SK-N-SH (cell line): ENCODE results near the gene STRC. TPM values are rescaled to one million over a fixed set of nuclear protein-coding genes. Genes with fewer than 3 reads are reported as not detected.
"Not testable (repeated sequence)": the region's sequence is repeated elsewhere in the genome, so short reads cannot be mapped to it uniquely, and the experiment has no call there.

ENCODE experiments used
- CTCF ChIA-PET: fragments of 300-600, 350-600 bp; formaldehyde crosslinking; extraction: SDS; loops from one replicate; lab custom pipeline; 2021; lab: Yijun Ruan, JAX
- POLR2A ChIA-PET: fragments of 350-600 bp; sonication (Branson Sonifier 250); formaldehyde crosslinking; extraction: SDS; loops from one replicate; lab custom pipeline; 2020; ENCODE audit warnings: antibody characterized with exemption, inconsistent platforms; lab: Yijun Ruan, JAX
- DNase-seq: peaks from one replicate; pipeline ENCODE4 v3.0.0; 2012
- H2AFZ ChIP-seq: fragments of 200-600 bp; sonication (generic); 2 replicates; pipeline ENCODE4 v1.8.1; 2016; ENCODE audit warnings: antibody characterized with exemption, mild to moderate bottlenecking, low read depth
- H3F3A ChIP-seq: fragments of 200-600 bp; sonication (generic); replicated peaks from 2 replicates; pipeline ENCODE3; 2016; ENCODE audit warnings: antibody characterized with exemption, mild to moderate bottlenecking; ENCODE audit not compliant: insufficient read depth
- H3K27ac ChIP-seq, 2 experiments: fragments of 200-500 bp in 1 of 2; fragments of 200-600 bp in 1 of 2; sonication (Bioruptor generic) in 1 of 2; sonication (generic), shearing (Covaris generic) in 1 of 2; 2 replicates each; pipeline versions ENCODE4 v1.5.1 to v1.6.1; 2014 to 2016; ENCODE audit warnings: low read depth in 2 of 2, inconsistent platforms in 1 of 2, low read length in 1 of 2, mild to moderate bottlenecking in 1 of 2, mixed read lengths in 1 of 2
- H3K27me3 ChIP-seq: fragments of 200-600 bp; sonication (generic), shearing (Covaris generic); 2 replicates; pipeline ENCODE4 v1.6.1; 2016; ENCODE audit warnings: mixed run types; ENCODE audit not compliant: insufficient read depth
- H3K36me3 ChIP-seq, 2 experiments: fragments of 200-500 bp in 1 of 2; fragments of 200-600 bp in 1 of 2; sonication (Bioruptor generic) in 1 of 2; sonication (generic) in 1 of 2; replicated peaks in 1 of 2; 2 replicates each; pipeline versions ENCODE3 to v1.5.1; 2014 to 2016; ENCODE audit warnings: low read length in 1 of 2, mild to moderate bottlenecking in 1 of 2; ENCODE audit not compliant: insufficient read depth in 2 of 2, control insufficient read depth in 1 of 2
- H3K4me1 ChIP-seq, 2 experiments: fragments of 200-500 bp in 1 of 2; fragments of 200-600 bp in 1 of 2; sonication (Bioruptor generic) in 1 of 2; sonication (generic), shearing (Covaris generic) in 1 of 2; 2 replicates each; pipeline versions ENCODE4 v1.5.1 to v1.6.1; 2014 to 2016; ENCODE audit warnings: low read depth in 1 of 2, low read length in 1 of 2, mixed run types in 1 of 2; ENCODE audit not compliant: insufficient read depth in 2 of 2, control insufficient read depth in 1 of 2
- H3K4me2 ChIP-seq: fragments of 200-600 bp; sonication (generic), shearing (Covaris generic); 2 replicates; pipeline ENCODE4 v1.6.1; 2017; ENCODE audit warnings: mixed run types
- H3K4me3 ChIP-seq, 2 experiments: fragments of 200-500 bp in 1 of 2; fragments of 200-600 bp in 1 of 2; sonication (Bioruptor generic) in 1 of 2; sonication (generic), shearing (Covaris generic) in 1 of 2; 2 replicates each; pipeline versions ENCODE4 v1.5.1 to v1.8.1; 2014 to 2016; ENCODE audit warnings: low read depth in 2 of 2, inconsistent platforms in 1 of 2, low read length in 1 of 2, mild to moderate bottlenecking in 1 of 2, mixed read lengths in 1 of 2, moderate library complexity in 1 of 2
- H3K79me2 ChIP-seq: fragments of 200-600 bp; sonication (generic); 2 replicates; pipeline ENCODE4 v1.8.1; 2017; ENCODE audit warnings: mild to moderate bottlenecking; ENCODE audit not compliant: insufficient read depth
- H3K9ac ChIP-seq: fragments of 200-600 bp; sonication (generic); 2 replicates; pipeline ENCODE4 v1.6.1; 2017; ENCODE audit warnings: mixed run types
- H3K9me2 ChIP-seq: fragments of 200-600 bp; sonication (generic); 2 replicates; pipeline ENCODE4 v1.6.1; 2017; ENCODE audit warnings: mixed run types
- H3K9me3 ChIP-seq: fragments of 200-600 bp; sonication (generic); 2 replicates; pipeline ENCODE4 v1.6.1; 2017; ENCODE audit warnings: mixed run types, mild to moderate bottlenecking, moderate library complexity
- H4K20me1 ChIP-seq: fragments of 200-600 bp; sonication (generic); 2 replicates; pipeline ENCODE4 v1.6.1; 2017; ENCODE audit warnings: mild to moderate bottlenecking, mixed run types; ENCODE audit not compliant: insufficient read depth
- WGBS: methylation state at CpG from one replicate; pipeline ENCODE4 v1.1.6; 2017; ENCODE audit warnings: low lambda C conversion rate; 5-methylcytosine and 5-hydroxymethylcytosine counted together
- polyA plus RNA-seq, 3 experiments: library from polyadenylated mRNA; depleted of rRNA; stranded (reverse); fragments of >200 nt; gene quantifications; 2 replicates each; pipeline ENCODE4 v1.2.3, GENCODE V29; 2012

Gene STRC
- polyA plus RNA-seq (2012; rRNA removed) = 0.03 and 0.05 TPM in 2 replicates
- polyA plus RNA-seq (2012; cell fraction: cytosol; rRNA removed) = not detected in 2 replicates
- 0.08 and 0.39 TPM in 2 replicates for polyA plus RNA-seq (2012; cell fraction: nucleus; rRNA removed)

DNA sequence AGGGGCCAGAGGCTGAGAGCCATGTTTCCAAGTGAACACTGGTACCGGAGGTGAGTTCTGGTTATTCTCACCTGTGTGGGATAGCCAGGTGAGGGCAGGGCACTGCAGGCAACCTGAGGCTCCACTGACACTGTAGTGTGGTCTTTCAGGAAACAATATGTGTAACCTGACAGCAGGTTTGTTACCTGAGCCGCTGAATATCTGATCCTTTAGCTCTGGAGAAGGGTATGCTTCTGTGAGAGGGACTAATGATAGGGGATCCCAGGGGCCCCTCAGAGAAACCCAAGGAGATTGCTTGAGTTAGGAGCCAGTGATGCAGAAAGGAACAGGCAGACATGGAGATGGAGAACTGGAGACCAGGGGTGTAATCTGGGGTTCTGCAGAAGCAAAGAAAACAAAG is at the start of gene STRC:
Gene STRC, minus strand, starts transcription at position 101 of the 400 bp plus-strand sequence. Its CDS starts 78 bp downstream, at position 23.
- CTCF ChIA-PET, H3K4me3 ChIP-seq, H3K4me2 ChIP-seq, H3K9ac ChIP-seq, DNase-seq, H3K9me2 ChIP-seq, H3K27ac ChIP-seq, H3K4me1 ChIP-seq, POLR2A ChIA-PET, H4K20me1 ChIP-seq, H3K36me3 ChIP-seq, H3K9me3 ChIP-seq, H3K27me3 ChIP-seq, H3F3A ChIP-seq, H3K79me2 ChIP-seq, H2AFZ ChIP-seq: not testable (repeated sequence)
- no CpG with 5 or more reads among the region's 2 CpGs for WGBS

- H3K9me3 ChIP-seq, CTCF ChIA-PET, H3F3A ChIP-seq, POLR2A ChIA-PET, H2AFZ ChIP-seq, H3K27ac ChIP-seq, H3K4me2 ChIP-seq, H3K27me3 ChIP-seq, H4K20me1 ChIP-seq, H3K36me3 ChIP-seq, DNase-seq, H3K4me1 ChIP-seq, H3K9ac ChIP-seq, H3K79me2 ChIP-seq, H3K4me3 ChIP-seq, H3K9me2 ChIP-seq: not testable (repeated sequence)
- no CpG with 5 or more reads among the region's 1 CpG for WGBS
These were observed 47.6 kb upstream of the STRC start for GRCh38 chr15:43666177-43666576.

DNA sequence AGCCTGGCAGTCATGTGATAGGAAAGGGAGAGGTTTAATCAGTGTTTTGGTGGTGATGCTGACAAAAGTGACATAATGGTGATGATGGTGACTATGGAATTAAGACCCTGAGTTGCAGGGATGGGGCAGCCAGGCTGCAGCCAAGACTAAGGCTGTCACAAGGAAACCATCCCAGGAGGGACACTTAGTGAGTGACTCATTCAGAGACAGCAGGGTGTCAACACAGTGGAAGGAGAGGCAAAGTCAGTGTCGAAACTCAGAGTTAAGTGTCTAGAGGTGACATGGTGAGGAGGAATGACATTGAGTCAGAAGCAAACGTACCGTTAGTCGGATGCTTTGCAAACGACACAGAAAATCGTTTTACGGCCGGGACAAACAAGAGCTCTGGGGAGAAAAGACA is 44.7 kb upstream of the STRC start:
- WGBS = no CpG with 5 or more reads among the region's 8 CpGs
- H4K20me1 ChIP-seq, H3K36me3 ChIP-seq, H3K4me2 ChIP-seq, H3K9ac ChIP-seq, DNase-seq, H3K27ac ChIP-seq, H3K79me2 ChIP-seq, H3K9me3 ChIP-seq, POLR2A ChIA-PET, H3K4me1 ChIP-seq, H2AFZ ChIP-seq, H3K4me3 ChIP-seq, H3K9me2 ChIP-seq, CTCF ChIA-PET, H3K27me3 ChIP-seq, H3F3A ChIP-seq: not testable (repeated sequence)

GRCh38 chr15:43662293-43662692 is 43.7 kb upstream of the STRC start:
- no CpG with 5 or more reads among the region's 2 CpGs for WGBS
- H2AFZ ChIP-seq, POLR2A ChIA-PET, H3K27me3 ChIP-seq, H3F3A ChIP-seq, H3K9ac ChIP-seq, H3K4me3 ChIP-seq, H3K9me3 ChIP-seq, H3K79me2 ChIP-seq, H3K4me2 ChIP-seq, H4K20me1 ChIP-seq, DNase-seq, H3K27ac ChIP-seq, H3K9me2 ChIP-seq, CTCF ChIA-PET, H3K4me1 ChIP-seq, H3K36me3 ChIP-seq: not testable (repeated sequence)

- POLR2A ChIA-PET, H3K4me1 ChIP-seq, H3K27ac ChIP-seq, H3F3A ChIP-seq, CTCF ChIA-PET, H2AFZ ChIP-seq, H3K4me2 ChIP-seq, H3K9me2 ChIP-seq, H3K27me3 ChIP-seq, H3K4me3 ChIP-seq, H3K9ac ChIP-seq, H3K9me3 ChIP-seq, H4K20me1 ChIP-seq, DNase-seq, H3K79me2 ChIP-seq, H3K36me3 ChIP-seq: not testable (repeated sequence)
- no CpG with 5 or more reads among the region's 10 CpGs for WGBS
These were observed 41.1 kb upstream of the STRC start for GRCh38 chr15:43659727-43660126.

DNA sequence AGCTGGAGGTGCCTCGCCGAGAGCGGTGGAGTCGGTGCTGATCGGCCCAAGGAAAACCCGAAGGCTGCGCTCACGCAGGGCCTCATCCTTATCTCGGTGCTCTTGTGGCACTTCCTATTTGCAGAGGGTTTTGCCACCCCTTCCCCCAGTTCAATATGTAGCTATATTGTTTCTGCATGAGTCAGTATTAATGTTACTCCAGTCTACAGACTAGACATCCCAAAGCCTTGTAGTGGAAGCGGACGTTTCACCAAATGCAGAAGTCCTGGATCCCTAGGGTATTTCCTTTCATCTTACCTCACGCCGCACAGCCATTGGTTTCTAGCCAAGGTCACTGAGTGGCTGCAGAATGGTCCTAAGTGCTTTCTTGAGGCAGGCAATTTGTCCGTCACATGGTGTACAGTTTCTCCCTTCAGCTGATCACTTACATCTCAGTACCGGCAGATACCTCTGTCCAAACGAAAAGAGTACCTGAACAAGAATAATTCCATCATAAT is 30.9 kb upstream of the STRC start:
- H3K9ac ChIP-seq, H3K36me3 ChIP-seq, H3K9me3 ChIP-seq, DNase-seq, CTCF ChIA-PET, H3K27ac ChIP-seq, H3K9me2 ChIP-seq, H4K20me1 ChIP-seq, H3K4me2 ChIP-seq, H3K4me3 ChIP-seq, POLR2A ChIA-PET, H3K79me2 ChIP-seq, H3K4me1 ChIP-seq, H3F3A ChIP-seq, H2AFZ ChIP-seq, H3K27me3 ChIP-seq: not testable (repeated sequence)
- 94% methylated on average over 15 of the region's 16 CpGs for WGBS
